Smooth muscle cell (in vitro differentiated cells): ENCODE data around the gene SIK3. TPM values are rescaled to one million over a fixed set of nuclear protein-coding genes. Genes with fewer than 3 reads are reported as not detected.

Source experiments
- DNase-seq: peaks from one replicate; lab custom pipeline; 2025; ENCODE audit not compliant: unreplicated experiment; lab: John Stamatoyannopoulos, UW
- H2AFZ ChIP-seq: fragments of 200-600 bp; sonication (generic); 2 replicates; pipeline ENCODE4 v1.6.0; 2016; ENCODE audit warnings: antibody characterized with exemption, low read depth, mild to moderate bottlenecking
- H3F3A ChIP-seq: fragments of 200-600 bp; sonication (generic); 2 replicates; pipeline ENCODE4 v1.6.0; 2017; ENCODE audit warnings: antibody characterized with exemption, low read depth
- H3K27ac ChIP-seq: fragments of 200-600 bp; sonication (generic); 2 replicates; pipeline ENCODE4 v1.5.1; 2016; ENCODE audit warnings: low read depth, mild to moderate bottlenecking
- H3K27me3 ChIP-seq: fragments of 200-600 bp; sonication (generic); 2 replicates; pipeline ENCODE4 v1.6.1; 2016; ENCODE audit warnings: low read depth, mild to moderate bottlenecking
- H3K36me3 ChIP-seq: fragments of 200-600 bp; sonication (generic); 2 replicates; pipeline ENCODE4 v1.5.1; 2016; ENCODE audit warnings: low read depth
- H3K4me1 ChIP-seq: fragments of 200-600 bp; sonication (generic); 2 replicates; pipeline ENCODE4 v1.5.1; 2016; ENCODE audit warnings: low read depth
- H3K4me2 ChIP-seq: fragments of 200-600 bp; sonication (generic); 2 replicates; pipeline ENCODE4 v1.6.0; 2016; ENCODE audit warnings: mild to moderate bottlenecking
- H3K4me3 ChIP-seq: fragments of 200-600 bp; sonication (generic); 2 replicates; pipeline ENCODE4 v1.5.1; 2016; ENCODE audit warnings: mild to moderate bottlenecking
- H3K79me2 ChIP-seq: fragments of 200-600 bp; sonication (generic); 2 replicates; pipeline ENCODE4 v1.6.0; 2016; ENCODE audit warnings: low read depth, mild to moderate bottlenecking
- H3K9ac ChIP-seq: fragments of 200-600 bp; sonication (generic); 2 replicates; pipeline ENCODE4 v1.6.0; 2016; ENCODE audit warnings: low read depth
- H3K9me3 ChIP-seq: fragments of 200-600 bp; sonication (generic); replicated peaks from 2 replicates; pipeline ENCODE4 v1.5.1; 2016; ENCODE audit warnings: low read depth
- H4K20me1 ChIP-seq: fragments of 200-600 bp; sonication (generic); 2 replicates; pipeline ENCODE4 v1.6.0; 2016; ENCODE audit warnings: low read depth
- WGBS: methylation state at CpG from one replicate; pipeline ENCODE4 v1.1.7; 2016; ENCODE audit warnings: low lambda C conversion rate; 5-methylcytosine and 5-hydroxymethylcytosine counted together
- polyA plus RNA-seq: library from polyadenylated mRNA; unstranded; fragments of >200 nt; fragmentation: Nextera tagmentation; extraction: Ambion mirVana; gene quantifications from 2 replicates; pipeline ENCODE4 v1.2.1, GENCODE V29; 2016
- total RNA-seq: library from RNA; depleted of rRNA; stranded (reverse); fragments of >200 nt; gene quantifications from 2 replicates; pipeline ENCODE4 v1.2.3, GENCODE V29; 2014
- TF ChIP-seq, protein P1 (sequence below): fragments of 200-600 bp; sonication (generic); IDR thresholded peaks from 2 replicates; pipeline ENCODE4 v1.5.1; 2017; ENCODE audit warnings: borderline replicate concordance, mild to moderate bottlenecking, antibody characterized with exemption; ENCODE audit not compliant: insufficient read depth, poor library complexity, severe bottlenecking

SIK3 gene
- total and polyA plus RNA-seq, 2 experiments from 2014 or later, result 11.0 to 11.9 TPM

DNA sequence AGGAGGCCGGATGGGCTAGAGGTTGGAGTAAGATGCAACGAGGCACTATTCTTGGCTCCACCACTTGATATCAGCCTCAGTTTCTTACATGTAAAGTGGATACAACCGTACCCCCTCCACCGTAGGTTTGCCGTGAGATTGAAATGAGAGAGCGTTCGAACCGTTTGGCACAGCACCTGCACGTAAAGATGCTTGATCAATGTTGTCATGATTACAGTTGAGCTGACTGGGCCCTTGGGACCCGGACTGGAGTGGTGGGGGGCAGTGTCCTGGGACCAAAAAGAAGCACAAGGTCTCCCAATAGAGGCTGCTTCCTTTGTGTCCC, 264.8 kb downstream of the SIK3 start:
- 94% methylated on average over 10 of the region's 10 CpGs for WGBS
- H3K27ac ChIP-seq, result no peak overlapping the region
- no peak overlapping the region for H3K4me3 ChIP-seq
- no peaks in the 10 kb centered on the region for H4K20me1 ChIP-seq
- no peak overlapping the region for H3K9ac ChIP-seq
- no peaks in the 10 kb centered on the region for H3K27me3 ChIP-seq
- no peak overlapping the region for H3K4me2 ChIP-seq
- no peaks in the 10 kb centered on the region for H3K36me3 ChIP-seq
- no peaks in the 10 kb centered on the region for H3K9me3 ChIP-seq
- peaks cover 3% of the 10 kb centered on the region for H3K4me1 ChIP-seq
- no peak for DNase-seq
- H3F3A ChIP-seq, result no peaks in the 10 kb centered on the region
- TF ChIP-seq, protein P1, sequence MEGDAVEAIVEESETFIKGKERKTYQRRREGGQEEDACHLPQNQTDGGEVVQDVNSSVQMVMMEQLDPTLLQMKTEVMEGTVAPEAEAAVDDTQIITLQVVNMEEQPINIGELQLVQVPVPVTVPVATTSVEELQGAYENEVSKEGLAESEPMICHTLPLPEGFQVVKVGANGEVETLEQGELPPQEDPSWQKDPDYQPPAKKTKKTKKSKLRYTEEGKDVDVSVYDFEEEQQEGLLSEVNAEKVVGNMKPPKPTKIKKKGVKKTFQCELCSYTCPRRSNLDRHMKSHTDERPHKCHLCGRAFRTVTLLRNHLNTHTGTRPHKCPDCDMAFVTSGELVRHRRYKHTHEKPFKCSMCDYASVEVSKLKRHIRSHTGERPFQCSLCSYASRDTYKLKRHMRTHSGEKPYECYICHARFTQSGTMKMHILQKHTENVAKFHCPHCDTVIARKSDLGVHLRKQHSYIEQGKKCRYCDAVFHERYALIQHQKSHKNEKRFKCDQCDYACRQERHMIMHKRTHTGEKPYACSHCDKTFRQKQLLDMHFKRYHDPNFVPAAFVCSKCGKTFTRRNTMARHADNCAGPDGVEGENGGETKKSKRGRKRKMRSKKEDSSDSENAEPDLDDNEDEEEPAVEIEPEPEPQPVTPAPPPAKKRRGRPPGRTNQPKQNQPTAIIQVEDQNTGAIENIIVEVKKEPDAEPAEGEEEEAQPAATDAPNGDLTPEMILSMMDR, result no peak
- H3K79me2 ChIP-seq, result no peaks in the 10 kb centered on the region
- H2AFZ ChIP-seq, result no peak overlapping the region

DNA sequence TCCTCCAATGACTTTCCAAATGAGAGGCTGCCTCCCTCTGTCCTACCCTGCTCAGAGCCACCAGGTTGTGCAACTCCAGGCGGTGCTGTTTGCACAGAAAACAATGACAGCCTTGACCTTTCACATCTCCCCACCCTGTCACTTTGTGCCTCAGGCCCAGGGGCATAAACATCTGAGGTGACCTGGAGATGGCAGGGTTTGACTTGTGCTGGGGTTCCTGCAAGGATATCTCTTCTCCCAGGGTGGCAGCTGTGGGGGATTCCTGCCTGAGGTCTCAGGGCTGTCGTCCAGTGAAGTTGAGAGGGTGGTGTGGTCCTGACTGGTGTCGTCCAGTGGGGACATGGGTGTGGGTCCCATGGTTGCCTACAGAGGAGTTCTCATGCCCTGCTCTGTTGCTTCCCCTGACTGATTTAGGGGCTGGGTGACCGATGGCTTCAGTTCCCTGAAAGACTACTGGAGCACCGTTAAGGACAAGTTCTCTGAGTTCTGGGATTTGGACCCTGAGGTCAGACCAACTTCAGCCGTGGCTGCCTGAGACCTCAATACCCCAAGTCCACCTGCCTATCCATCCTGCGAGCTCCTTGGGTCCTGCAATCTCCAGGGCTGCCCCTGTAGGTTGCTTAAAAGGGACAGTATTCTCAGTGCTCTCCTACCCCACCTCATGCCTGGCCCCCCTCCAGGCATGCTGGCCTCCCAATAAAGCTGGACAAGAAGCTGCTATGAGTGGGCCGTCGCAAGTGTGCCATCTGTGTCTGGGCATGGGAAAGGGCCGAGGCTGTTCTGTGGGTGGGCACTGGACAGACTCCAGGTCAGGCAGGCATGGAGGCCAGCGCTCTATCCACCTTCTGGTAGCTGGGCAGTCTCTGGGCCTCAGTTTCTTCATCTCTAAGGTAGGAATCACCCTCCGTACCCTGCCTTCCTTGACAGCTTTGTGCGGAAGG, 265.6 kb downstream of the SIK3 start:
- H3K4me2 ChIP-seq, result no peak overlapping the region
- H3K9me3 ChIP-seq, result no peaks in the 10 kb centered on the region
- H3K27ac ChIP-seq, result no peak overlapping the region
- no peaks in the 10 kb centered on the region for H3K36me3 ChIP-seq
- no peaks in the 10 kb centered on the region for H3K79me2 ChIP-seq
- WGBS, result 87% methylated on average over 12 of the region's 13 CpGs
- TF ChIP-seq, protein P1, result no peak
- no peaks in the 10 kb centered on the region for H3F3A ChIP-seq
- no peaks in the 10 kb centered on the region for H3K4me1 ChIP-seq
- H2AFZ ChIP-seq, result no peak overlapping the region
- no peaks in the 10 kb centered on the region for H3K27me3 ChIP-seq
- DNase-seq, result no peak
- H4K20me1 ChIP-seq, result no peaks in the 10 kb centered on the region
- H3K4me3 ChIP-seq, result no peak overlapping the region
- H3K9ac ChIP-seq, result no peak overlapping the region

DNA sequence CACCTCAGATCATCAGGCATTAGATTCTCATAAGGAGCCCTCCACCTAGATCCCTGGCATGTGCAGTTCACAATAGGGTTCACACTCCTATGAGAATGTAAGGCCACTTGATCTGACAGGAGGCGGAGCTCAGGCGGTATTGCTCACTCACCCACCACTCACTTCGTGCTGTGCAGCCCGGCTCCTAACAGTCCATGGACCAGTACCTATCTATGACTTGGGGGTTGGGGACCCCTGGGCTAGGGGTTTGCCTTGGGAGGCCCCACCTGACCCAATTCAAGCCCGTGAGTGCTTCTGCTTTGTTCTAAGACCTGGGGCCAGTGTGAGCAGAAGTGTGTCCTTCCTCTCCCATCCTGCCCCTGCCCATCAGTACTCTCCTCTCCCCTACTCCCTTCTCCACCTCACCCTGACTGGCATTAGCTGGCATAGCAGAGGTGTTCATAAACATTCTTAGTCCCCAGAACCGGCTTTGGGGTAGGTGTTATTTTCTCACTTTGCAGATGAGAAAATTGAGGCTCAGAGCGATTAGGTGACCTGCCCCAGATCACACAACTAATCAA, 266.4 kb downstream of the SIK3 start:
- WGBS, result 90% methylated on average over 7 of the region's 7 CpGs
- H3F3A ChIP-seq, result no peaks in the 10 kb centered on the region
- H3K4me2 ChIP-seq, result no peak overlapping the region
- no peaks in the 10 kb centered on the region for H3K4me1 ChIP-seq
- no peak overlapping the region for H3K4me3 ChIP-seq
- H3K27me3 ChIP-seq, result no peaks in the 10 kb centered on the region
- DNase-seq, result no peak
- TF ChIP-seq, protein P1, result no peak
- H4K20me1 ChIP-seq, result no peaks in the 10 kb centered on the region
- no peaks in the 10 kb centered on the region for H3K9me3 ChIP-seq
- no peak overlapping the region for H2AFZ ChIP-seq
- H3K36me3 ChIP-seq, result no peaks in the 10 kb centered on the region
- H3K9ac ChIP-seq, result no peak overlapping the region
- H3K79me2 ChIP-seq, result no peaks in the 10 kb centered on the region
- no peak overlapping the region for H3K27ac ChIP-seq
